Activated CD8-positive, alpha-beta memory T cell treated with anti-CD3 and anti-CD28 coated beads for 1 hour (primary cell): ENCODE data around the gene TMEM182.

Source experiments
- DNase-seq, 2 donors: peaks; one replicate each; pipeline ENCODE4 v3.0.0-alpha.2; 2020; ENCODE audit warnings: low read depth in 1 of 2; ENCODE audit errors: extremely low read depth in 1 of 2

TMEM182 gene

DNA sequence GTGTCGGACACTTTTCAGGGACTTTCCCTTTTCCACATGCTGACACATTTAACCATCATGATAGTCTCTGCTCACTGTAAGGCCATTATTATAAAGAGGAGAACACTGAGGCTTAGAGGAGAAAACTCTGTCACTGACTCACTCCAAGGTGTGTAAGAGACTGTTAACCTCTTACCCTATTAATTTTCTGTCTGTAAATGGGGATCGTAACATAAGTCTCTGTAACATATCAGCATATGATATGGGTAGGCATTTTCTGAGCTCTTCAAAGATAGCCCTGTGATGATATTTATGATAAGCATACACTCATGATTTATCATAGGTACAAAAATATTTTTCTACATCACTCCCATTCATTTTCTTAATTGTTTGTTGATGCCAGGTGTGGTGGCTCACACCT, 36.4 kb downstream of the TMEM182 start:
- no peak for DNase-seq

DNA sequence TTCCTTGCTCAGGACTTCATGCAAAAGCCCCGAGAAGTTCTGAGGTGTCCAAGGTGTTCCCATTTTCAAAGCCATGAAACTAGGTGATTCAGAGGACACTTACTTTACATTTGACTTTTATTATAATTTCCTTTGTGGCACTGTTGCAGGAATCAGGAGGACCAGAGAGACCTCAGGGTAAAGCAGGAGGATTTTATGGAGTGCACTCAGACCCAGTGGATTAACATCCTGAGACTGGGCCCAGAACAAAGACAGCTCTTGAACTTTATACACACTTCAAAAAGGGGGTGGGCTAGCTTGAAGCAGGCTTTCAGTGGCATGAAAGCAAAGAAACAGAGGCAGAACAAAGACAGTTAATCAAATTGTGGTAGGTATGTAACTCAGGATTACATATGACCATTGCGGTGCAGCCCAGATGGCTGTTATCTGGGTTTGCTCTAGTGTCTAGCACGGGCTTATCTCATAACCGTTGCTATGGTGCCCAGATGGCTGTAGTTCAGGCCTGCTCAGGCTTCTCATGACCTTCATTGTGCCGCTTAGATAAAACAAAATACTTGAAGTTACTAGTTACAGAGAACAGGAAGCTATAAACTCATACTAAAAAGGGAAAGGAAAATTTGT, 39.4 kb downstream of the TMEM182 start:
- no peak for DNase-seq

DNA sequence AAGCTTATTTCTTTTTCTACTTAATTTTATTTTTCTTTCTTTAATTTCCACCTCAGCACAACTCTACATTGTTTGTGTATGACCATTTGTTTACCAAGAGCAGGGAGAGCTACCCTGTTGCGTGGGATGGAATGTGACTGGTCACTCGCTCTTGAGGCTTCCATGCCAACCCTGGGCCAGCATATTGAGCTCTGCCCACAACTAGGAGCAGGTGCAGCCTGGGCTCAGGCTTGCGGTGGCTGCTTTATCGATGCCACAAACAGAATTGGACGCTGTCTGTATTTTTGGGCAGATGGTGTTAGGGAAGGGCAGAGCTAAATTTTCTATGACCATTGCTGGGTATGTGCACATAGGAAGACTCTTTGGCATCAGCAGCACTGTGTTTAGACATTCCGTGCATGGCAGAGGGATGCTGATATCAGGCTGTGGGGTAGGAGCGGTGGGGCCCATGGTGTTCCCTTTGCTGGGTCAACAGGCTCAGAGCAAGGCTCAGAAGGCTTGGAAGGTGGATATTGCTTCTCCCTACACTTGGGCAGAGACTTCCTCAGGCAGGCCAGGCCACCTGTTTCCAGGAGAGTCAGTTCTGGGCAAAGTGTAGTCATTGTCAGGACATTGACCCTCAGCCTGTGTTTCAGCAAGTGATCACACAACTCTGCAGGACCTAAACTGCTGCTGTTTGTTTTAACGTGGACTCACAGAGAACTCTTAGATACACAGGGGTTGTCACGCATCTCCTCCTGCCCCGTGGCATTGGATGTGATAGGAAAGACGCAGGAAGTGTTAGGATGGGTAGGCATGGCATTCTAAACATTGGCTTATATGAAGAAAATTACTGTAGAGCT, 40.2 kb downstream of the TMEM182 start:
- DNase-seq = no peak

DNA sequence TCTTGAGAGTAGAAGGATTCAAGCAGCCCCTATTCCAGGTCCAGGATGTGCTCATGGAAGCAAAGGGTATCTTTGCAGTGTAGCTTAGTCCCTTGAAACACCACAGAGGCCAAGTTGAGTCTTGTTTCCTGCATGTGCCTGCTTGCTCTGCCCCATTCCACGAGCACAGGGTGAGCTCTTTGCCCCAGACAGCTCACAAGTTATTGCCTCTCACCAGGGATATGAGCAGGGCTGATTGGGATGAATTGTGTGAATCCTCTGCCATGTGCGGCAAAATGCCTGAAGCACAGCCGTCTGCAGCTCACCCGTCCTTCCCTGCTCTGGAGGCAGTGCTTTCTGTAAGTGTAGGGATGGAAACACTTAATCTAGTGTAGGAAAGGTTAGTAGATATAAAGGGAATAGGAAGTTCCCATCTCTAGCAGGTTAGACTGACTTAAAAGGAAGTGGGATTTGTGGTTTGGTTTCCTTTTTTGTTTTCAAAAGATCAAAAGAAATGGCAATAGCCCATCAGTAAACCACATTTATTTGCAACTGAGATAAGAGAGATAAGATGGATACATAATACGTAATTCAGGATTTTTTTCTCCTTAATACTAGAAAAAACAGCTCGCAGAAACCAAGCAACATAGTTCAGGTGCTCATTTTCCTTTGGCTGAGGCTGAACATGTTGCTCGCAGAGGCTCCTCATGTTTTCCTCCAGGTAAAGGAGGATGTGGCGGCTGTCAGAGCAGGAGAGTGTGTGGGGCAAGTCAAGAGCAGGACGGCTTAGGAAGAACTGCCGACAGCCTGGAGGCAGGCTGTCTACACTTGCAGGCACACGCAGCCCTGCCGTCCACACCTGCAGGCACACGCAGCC, 41.4 kb downstream of the TMEM182 start:
- DNase-seq = no peak

DNA sequence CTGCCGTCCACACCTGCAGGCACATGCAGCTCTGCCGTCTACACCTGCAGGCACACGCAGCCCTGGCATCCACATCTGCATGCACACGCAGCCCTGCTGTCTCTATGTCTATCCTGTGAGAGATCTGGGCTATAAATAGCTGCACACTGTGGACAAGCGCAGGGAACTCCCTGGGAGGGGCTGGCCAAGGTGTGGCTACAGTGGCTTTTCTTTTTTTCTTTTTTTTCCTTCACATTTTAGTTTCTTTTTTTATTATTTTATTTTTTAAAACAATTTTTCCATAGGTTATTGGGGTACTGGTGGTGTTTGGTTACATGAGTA, 42.0 kb downstream of the TMEM182 start:
- DNase-seq = no peak

DNA sequence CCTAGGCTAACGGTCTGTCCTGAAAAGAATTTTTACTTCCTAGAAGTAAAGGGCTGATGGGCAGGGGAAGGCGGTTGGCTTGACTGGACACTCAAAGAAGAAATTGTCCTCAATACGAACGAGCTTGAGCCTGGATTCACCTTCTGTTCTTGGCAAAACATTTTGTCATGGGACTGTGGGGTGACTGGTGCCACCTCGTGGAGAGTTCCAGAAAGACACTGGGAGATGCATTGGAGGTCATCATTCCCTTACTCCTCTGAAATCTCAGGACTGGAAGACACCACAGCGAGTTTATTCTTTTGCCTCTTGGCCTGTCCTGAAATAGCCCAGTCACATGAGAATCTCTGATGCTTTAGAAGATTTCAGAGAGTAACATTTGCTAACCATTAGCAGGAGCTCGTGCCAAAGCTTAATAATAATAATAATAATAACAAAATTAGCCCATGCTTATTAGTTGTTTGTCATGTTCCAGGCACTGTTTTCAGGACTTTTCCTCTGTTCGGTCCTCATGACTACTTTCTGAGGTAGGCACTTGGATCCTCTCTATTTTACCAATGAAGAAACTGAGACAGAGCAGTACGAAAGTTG, 44.5 kb downstream of the TMEM182 start:
- peak in 1 of 2 donors; percentile 5 for DNase-seq

DNA sequence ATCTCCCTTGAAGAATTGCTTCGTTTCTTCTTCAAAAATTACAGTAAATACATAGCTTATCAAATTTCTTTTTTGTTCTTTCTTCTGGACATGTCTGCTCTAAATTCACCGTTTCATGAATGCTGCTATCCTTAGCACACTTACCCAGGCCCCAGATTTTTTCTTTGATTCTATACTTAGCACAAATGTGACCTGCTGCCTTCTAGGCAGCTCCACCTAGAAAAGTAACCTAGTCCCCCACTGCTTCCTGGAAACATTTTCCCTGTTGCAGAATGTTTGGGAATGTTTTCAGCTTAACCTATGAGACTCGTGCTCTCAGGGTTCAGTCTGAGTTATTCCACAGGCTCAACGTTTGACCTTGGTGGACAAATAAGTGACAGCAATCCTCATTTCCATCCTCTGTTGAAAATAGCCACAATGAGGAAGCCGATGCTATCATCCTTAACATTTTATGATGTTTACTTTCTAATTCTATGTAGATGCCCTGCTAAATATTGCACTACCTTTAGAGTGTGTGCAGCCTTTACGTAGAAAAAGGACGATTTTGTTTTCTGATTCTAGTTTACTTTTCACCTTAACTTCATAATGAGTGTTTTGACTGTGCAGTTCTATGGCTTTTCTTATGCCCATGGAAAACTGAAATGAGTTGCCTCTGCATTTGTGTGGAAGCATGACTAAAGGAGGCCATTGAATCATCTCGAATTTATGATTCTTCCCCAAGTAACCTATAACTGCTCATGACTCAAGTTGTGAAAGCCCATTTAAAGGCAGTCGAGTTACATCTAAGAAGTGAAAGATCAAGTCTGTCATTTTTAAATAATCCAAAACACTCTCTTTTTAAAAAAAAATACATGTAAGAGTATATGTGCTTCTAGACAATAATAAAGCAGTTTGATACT, 47.7 kb downstream of the TMEM182 start:
- no peak for DNase-seq

DNA sequence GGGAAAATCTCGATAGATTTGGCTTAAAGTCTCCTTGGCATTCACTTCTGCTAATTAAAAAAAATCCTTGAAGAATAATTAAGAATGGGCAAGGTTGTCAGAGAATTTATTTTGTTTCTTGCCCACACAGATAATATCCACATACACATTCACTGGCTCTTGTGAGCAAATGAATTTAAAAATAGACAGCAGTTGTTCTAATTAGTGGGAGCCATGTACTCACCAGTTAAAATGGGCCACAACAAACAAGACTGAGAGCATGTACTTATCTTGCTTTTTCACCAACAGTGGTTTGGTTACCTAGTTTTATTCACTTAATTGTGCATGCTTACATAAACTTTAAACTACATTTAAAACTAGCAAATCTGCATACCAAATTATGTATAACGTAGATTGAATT, 53.5 kb downstream of the TMEM182 start:
- no peak for DNase-seq

DNA sequence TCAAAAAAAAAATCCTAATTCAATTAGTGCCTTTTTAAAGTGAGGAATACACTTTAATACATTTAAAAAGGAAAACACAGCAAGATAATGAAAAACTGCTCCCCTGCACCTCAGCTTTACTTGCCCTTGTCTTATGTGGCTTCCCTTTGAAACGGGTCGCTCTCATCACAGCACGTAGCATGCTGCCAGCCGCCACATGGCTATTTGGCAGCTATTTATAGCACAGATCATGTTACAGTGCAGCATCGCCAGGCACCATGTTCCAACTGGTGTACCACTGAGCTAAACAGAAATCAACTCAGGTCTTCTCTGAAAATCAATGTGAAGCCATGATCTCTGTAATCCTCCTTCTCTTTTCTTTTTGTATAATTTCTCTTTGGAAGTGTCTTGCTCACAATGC, 65.1 kb downstream of the TMEM182 start:
- DNase-seq = no peak

DNA sequence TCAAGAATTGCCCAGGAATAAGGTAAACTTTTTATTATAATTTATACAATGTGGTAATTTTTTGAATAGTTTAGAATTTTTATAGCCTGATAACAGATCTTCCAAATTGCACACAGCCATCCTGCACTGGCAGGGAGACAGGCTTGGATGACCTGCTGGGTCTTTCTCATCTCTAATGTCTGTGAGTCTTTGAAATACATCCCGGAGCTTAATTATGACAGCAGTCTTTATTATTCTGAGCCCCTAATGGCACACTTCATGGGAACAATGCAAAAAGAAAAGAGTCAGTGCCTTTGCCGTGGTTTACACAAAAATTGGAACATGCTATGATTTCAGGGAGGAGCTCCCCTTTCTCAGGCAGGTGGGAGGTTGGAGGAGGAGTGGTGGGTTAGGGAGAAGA, 71.0 kb downstream of the TMEM182 start:
- DNase-seq = no peak

DNA sequence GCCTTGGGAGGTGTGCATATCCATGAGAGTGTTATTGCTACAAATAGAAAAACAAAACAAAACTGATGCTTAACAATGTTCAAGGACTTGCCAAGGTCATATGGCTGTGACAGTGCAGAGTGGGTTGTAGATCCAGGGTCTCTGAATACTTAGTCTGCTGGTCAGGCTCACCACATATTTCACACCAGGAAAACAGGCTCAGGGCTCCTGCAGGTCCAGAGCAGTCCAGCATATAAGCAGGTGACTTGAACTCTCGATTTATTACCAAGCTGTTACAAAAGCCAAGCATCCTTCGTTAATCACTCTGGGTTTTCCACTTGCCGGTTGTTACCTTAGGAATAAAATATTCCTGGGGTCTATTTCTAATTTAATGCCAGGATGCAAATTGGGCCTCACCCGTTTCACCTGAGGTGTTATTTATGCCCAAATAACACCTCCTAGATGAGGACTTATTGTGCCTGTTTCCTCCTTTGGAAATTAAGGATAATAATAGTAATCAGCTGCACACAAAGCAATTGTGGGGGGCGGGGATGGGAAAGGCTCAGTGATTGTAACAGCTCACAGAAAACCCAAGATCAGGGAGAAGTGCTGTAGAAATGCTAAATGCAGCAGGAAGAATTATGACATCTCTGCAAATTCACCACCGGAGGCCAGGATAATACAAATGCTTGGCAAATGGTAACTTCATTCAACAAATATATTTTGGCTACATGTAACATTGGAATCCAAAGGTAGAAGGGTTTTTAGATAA, 72.9 kb downstream of the TMEM182 start:
- DNase-seq = no peak

DNA sequence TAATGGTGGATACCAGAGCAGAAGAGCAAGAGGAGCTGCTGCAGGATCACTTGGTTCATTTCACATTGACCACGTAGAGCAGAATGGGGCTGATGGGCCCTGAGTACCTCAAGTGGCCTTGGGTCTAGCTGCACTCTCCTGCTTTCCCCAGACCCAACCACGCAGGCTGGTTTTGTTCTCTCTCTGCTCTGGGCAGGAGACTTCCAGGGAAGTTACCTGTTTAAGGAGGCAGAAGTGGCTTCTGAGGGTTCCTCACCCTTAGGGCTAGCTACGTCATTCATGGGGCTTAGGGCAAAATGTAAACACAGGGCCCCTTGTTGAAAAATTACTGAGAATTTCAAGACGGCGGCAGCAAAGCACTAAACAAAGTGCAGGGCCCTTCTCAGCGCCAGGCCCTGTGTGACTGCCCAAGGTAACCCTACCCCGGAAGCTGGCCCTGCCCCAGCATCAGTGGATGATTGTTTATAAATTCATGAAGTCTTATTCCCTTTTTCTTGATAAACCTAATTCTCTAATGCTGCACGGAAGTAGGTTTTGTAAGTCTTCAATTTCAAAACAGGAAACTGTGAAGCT, 75.9 kb downstream of the TMEM182 start:
- no peak for DNase-seq

DNA sequence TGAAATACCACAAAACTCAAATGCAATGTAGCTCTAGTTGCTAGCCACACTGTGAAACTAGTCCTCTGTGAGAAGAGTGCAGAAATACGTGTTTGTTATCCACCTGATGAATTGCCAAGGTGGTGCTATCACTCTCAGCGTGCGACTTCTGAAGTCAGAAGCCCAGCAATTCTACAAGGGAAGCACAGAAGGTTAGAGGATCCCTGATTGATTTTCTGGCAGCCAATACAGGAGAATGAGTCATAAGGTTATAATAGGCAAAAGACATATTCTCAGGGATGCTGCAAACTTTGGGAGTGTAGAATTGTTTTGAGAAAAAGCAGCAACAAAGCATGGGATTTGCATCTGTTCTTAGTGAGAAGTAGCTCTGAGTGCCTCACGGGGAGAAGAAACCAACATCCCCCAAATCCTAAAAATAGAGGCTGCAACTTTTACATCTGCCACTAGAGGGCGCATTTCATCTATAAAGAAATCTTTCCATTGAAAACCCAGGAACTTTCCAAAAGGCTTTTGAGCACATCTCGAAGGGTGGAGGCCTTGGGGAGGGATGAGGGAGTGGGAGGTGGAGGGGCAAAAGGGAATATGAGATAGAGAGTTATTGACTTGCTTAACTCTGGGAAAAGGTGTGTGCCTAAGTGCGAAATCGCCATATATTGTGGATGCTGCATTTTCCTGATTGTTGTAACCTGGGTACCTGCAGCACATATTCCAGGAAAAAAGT, 78.0 kb downstream of the TMEM182 start:
- DNase-seq = no peak

DNA sequence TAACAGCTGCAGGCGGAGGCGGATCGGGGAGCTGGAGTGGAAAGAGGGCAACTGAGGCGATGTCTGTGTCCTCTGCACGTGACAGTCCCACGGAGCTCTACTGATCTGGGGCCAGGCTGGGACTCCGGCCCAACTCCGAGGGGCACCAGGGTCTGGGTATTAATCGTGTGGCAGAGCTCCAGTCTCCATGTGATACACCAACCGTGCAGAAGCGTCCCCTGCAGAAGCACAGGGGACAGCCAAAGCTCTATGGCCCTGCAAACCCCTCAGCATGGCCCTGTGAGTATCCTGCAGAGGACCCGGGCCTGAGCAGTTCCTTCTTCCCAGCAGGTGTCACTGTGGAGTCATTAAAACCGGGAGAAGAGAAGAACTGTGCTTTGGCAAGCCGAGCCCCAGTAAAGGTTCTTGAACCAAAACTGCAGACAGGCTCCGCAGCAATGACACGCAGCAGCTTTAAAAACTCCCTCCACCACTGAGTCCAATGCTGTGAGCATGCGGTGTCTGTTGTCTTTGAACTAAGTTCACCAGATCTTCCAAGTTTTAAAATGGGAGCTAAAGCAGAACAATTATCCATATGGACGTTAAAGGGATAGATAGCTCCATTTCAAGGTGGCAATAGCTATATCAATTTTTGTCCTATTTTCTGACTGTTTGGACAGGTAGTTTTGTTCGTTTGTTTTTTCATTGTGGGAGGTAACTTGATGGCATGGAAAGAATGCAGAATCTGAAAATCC, 79.4 kb downstream of the TMEM182 start:
- DNase-seq = no peak

DNA sequence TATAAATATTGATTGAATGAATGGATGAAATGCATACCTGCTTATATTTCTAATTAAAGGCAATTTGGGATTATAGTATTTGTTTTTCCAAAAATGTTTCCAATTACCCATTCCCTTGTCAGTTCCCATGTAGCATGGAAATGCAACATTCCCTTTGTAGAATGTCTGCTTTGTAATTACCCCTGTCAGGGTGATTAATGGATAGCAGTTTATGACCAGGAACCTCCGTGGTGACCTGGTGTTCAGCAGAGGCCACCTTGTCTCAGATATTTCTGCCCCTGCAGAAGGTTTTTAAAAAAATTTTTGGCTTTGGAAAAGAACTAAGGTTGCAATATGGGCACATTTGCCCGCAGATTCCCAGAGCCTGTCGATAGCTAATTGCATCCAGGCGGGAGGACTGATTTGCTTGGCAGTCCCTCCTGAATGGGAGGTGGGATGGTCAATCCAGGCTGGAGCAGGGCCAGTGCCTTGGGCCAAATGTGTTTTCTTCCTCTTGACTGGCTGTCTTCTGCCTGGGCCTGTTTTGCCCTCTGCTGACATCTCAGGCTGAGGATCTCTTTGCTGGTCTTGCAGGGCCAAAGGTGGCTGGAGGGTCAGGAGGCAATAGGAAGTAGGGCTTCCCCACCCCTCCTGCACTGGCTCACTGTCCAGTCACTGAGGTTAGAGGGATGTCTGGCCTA, 82.1 kb downstream of the TMEM182 start:
- no peak for DNase-seq

DNA sequence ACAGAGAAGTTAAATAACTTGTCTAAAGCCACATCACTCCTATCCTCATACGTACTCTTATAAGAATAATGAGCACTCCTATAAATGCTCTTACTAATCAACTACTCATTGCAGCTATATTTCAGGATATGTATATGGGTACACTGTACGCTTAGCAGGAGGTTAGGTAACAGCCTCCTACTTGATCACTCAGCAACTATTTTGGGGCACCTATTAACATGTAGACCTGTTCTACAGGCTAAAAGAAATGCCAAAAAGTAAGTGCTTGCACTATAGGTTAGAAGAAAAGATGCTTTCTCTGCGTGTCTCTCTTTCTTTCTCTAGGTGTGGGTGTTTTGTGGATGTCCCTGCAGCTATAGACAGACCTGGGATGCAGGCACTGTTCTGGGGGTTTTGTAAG, 83.1 kb downstream of the TMEM182 start:
- DNase-seq = no peak

DNA sequence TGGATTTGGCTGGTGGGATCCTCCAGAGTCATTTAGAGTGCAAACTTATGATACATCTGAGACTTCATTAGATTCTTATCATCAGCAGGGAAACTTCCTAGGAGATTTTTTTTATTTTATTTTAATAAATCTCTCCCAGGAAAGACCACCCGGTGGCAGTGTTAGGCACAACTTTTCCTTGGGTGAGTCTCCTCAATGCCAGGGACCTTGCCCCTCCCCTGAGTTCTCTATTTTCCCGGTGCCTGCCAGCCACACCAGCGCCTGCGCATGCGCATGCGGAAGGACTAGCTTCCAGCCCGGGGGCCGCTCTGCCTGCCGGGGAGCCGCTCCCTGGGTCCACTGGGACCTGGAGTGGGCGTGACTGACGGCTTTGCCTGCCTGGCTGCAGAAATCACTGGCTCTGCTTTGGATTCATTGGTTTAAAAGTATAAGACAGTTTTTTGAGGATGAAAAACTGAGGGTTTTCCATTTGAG, 86.6 kb downstream of the TMEM182 start:
- no peak for DNase-seq
